ENCODE results near the gene PADI3.

The PADI3 gene

DNA sequence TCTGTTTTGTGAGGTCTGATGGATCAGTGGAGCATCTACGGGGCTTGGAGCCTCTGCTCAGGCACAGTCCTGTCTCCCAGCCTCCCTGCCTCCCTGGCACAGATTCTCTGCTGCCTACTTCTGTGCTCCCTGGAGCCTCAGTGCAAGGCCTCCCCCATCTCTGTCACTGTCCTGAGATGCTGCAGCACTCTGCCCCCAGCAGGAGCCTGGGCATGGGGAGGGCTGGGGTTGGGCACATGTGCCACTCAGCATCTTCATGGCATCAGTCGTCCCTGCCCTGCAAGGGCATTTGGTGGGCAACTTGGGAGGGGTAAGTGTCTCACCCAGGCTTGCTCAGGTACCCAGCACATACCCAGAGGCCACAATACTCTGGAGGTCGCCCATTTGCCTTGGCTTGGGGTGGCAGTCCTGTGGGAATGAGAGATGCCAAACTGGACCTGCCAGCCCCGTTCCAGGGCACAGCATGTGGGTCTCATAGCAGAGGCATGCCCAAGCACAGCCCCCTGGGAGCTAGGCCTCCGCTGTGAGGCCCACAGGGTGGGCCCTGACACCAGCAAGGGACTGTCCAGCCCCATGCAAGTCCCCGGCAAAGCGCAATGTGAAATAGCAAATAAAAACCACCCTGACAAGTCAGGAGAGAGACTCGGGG is 28.7 kb downstream of the PADI3 start:
- TF ChIP-seq, protein P1, sequence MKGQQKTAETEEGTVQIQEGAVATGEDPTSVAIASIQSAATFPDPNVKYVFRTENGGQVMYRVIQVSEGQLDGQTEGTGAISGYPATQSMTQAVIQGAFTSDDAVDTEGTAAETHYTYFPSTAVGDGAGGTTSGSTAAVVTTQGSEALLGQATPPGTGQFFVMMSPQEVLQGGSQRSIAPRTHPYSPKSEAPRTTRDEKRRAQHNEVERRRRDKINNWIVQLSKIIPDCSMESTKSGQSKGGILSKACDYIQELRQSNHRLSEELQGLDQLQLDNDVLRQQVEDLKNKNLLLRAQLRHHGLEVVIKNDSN (IDR thresholded peaks at IDR 0.05): no peak
- TF ChIP-seq NFIC (IDR thresholded peaks at IDR 0.05): no peak
- no peak for TF ChIP-seq ZBTB7A (IDR thresholded peaks at IDR 0.05; ENCODE audit: low read depth)
- no peak for TF ChIP-seq TCF12 (IDR thresholded peaks at IDR 0.05; ENCODE audit: low read depth)
- TF ChIP-seq EP300 (IDR thresholded peaks at IDR 0.05; ENCODE audit: borderline replicate concordance): no peak
- TF ChIP-seq EGR1 (IDR thresholded peaks at IDR 0.05): no peak

DNA sequence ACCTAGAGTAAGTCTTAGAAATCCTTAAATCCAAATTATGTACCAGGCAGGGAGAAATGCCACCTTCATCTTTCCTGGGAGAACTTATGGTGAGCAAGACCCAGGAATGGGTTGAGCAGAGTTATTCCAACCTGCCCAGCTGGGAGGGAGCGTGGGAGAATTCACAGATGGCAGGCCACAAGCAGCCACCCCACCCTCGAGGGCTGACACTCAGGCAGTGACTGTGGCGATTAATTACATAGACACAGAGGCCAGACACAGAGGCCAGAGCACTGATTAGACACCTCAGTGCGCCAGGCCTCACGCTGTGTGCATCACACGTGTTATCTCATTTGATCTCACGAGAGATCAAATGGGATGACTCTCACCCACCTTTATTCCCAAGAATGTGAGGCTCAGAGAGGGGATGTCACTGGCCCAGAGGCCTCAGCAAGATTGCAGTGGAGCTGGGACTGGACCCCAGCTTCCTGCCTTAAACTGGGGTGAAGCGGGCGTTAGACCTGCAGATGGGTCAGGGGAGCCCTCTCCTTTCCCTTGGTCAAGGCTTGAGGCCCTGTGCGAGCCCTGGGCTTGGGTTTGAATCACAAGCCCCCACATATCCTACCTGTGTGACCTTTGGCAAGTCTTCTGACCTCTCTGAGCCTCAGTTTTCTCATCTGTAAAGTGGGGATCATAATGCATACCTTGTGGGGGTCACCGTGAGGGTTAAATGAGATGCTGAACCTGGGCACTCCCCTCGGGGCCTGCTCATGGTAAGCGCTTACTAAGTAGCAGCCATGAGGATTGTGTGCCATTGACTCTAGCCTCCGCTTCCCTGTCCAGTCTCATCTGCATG is 30.3 kb downstream of the PADI3 start:
- TF ChIP-seq FOXM1 (IDR thresholded peaks at IDR 0.05; ENCODE audit: borderline replicate concordance, low read depth): no peak
- TF ChIP-seq ZBTB7A (IDR thresholded peaks at IDR 0.05; ENCODE audit: low read depth): no peak

GRCh38 chr1:17280436-17280835 is 31.5 kb downstream of the PADI3 start:
- TF ChIP-seq YY1 (IDR thresholded peaks at IDR 0.05; ENCODE audit: low read depth) (no peak), TCF12 (IDR thresholded peaks at IDR 0.05; ENCODE audit: low read depth) (no peak), ZBTB7A (IDR thresholded peaks at IDR 0.05; ENCODE audit: low read depth) (no peak), CEBPB (IDR thresholded peaks at IDR 0.05) (no peak), TAF1 (IDR thresholded peaks at IDR 0.05; ENCODE audit: low read depth) (no peak), TEAD4 (IDR thresholded peaks at IDR 0.05) (no peak), NFIC (IDR thresholded peaks at IDR 0.05) (no peak)
- TF ChIP-seq, protein P2, sequence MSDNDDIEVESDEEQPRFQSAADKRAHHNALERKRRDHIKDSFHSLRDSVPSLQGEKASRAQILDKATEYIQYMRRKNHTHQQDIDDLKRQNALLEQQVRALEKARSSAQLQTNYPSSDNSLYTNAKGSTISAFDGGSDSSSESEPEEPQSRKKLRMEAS (IDR thresholded peaks at IDR 0.05): no peak
- TF ChIP-seq, protein P3, sequence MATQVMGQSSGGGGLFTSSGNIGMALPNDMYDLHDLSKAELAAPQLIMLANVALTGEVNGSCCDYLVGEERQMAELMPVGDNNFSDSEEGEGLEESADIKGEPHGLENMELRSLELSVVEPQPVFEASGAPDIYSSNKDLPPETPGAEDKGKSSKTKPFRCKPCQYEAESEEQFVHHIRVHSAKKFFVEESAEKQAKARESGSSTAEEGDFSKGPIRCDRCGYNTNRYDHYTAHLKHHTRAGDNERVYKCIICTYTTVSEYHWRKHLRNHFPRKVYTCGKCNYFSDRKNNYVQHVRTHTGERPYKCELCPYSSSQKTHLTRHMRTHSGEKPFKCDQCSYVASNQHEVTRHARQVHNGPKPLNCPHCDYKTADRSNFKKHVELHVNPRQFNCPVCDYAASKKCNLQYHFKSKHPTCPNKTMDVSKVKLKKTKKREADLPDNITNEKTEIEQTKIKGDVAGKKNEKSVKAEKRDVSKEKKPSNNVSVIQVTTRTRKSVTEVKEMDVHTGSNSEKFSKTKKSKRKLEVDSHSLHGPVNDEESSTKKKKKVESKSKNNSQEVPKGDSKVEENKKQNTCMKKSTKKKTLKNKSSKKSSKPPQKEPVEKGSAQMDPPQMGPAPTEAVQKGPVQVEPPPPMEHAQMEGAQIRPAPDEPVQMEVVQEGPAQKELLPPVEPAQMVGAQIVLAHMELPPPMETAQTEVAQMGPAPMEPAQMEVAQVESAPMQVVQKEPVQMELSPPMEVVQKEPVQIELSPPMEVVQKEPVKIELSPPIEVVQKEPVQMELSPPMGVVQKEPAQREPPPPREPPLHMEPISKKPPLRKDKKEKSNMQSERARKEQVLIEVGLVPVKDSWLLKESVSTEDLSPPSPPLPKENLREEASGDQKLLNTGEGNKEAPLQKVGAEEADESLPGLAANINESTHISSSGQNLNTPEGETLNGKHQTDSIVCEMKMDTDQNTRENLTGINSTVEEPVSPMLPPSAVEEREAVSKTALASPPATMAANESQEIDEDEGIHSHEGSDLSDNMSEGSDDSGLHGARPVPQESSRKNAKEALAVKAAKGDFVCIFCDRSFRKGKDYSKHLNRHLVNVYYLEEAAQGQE (IDR thresholded peaks at IDR 0.05; ENCODE audit: low read depth): no peak

DNA sequence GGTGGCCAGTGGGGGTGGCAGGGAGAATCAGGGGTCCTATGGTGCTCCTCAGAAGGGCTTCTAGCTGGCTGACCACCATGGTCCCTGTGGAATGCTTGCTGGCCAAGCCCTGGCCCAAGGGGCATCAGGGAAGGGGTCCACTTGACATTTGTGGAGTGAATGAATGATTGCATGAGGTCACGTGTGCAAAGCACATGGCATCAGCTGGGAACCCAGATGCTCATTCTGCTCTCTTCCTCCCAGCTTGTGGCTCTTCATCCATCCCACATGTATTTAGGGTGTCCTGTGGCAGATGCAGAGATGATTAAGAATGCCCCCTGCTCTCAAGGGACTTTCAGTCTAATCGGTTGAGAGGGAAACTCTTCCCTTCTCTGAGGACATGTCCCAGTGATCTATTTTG is 32.0 kb downstream of the PADI3 start:
- no peak for TF ChIP-seq NFIC (IDR thresholded peaks at IDR 0.05)
- TF ChIP-seq RAD21 (IDR thresholded peaks at IDR 0.05; ENCODE audit: low read depth): no peak
- TF ChIP-seq YY1 (IDR thresholded peaks at IDR 0.05; ENCODE audit: low read depth): no peak
- TF ChIP-seq CREB1 (IDR thresholded peaks at IDR 0.05; ENCODE audit: low read depth): no peak
- no peak for TF ChIP-seq TCF12 (IDR thresholded peaks at IDR 0.05; ENCODE audit: low read depth)
- no peak for TF ChIP-seq TEAD4 (IDR thresholded peaks at IDR 0.05)
- TF ChIP-seq ZBTB7A (IDR thresholded peaks at IDR 0.05; ENCODE audit: low read depth): no peak
- no peak for TF ChIP-seq CEBPB (IDR thresholded peaks at IDR 0.05)
- TF ChIP-seq, protein P2 (IDR thresholded peaks at IDR 0.05): no peak
- TF ChIP-seq, protein P3 (IDR thresholded peaks at IDR 0.05; ENCODE audit: low read depth): no peak
- no peak for TF ChIP-seq FOXM1 (IDR thresholded peaks at IDR 0.05; ENCODE audit: borderline replicate concordance, low read depth)
- no peak for TF ChIP-seq EGR1 (IDR thresholded peaks at IDR 0.05)
- no peak for TF ChIP-seq EP300 (IDR thresholded peaks at IDR 0.05; ENCODE audit: borderline replicate concordance)
- TF ChIP-seq, protein P1 (IDR thresholded peaks at IDR 0.05): no peak
- no peak for TF ChIP-seq TAF1 (IDR thresholded peaks at IDR 0.05; ENCODE audit: low read depth)

DNA sequence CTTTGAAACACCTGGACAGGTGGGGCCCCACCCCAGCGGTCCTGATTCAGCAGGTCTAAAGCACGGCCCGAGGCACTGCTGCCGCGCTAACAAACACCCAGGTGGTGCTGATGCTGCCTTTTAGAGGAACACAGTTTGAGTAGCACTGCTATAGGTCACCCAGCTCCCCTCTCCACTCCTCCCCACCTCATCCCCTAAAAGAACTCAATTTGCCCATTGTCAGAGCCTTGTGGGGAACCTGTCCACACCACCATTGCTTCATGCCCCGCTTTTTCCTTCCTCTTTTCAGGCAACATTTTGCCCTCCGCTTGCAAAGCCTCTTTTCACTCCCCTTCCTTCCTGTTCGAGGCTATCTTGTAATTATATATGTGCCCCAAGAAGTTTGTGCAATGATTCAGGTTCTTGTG is 32.9 kb downstream of the PADI3 start:
- TF ChIP-seq TEAD4 (IDR thresholded peaks at IDR 0.05) (no peak), ZBTB7A (IDR thresholded peaks at IDR 0.05; ENCODE audit: low read depth) (no peak), TAF1 (IDR thresholded peaks at IDR 0.05; ENCODE audit: low read depth) (no peak), RAD21 (IDR thresholded peaks at IDR 0.05; ENCODE audit: low read depth) (no peak)
- TF ChIP-seq, protein P2 (IDR thresholded peaks at IDR 0.05): no peak
- TF ChIP-seq, protein P1 (IDR thresholded peaks at IDR 0.05): no peak
